ENCODE measurements around the gene ADAMTS9. TPM values are rescaled to one million over a fixed set of nuclear protein-coding genes. Genes with fewer than 3 reads are reported as not detected.

Gene ADAMTS9
- total and polyA plus RNA-seq, 4 donors: 21.8 to 74.5 (median 45.7) TPM

DNA sequence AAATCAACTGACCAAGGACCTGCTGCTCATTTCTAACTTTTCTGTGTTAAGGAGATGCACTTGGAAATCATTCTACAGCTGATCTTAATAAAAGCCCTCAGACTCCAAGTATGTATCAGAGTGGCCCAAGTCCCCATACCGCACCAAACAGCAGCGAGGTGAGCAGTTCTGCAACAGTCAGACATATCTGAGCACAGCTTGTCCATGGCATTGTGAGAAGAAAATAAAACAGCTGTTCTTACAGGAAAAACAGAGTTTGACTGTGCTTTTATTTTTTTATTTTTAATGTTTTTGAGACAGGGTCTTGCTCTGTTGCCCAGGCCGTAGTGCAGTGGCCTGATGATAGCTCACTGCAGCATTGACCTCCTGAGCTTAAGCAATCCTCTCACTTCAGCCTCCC lies 131.8 kb downstream of the ADAMTS9 start:
- Histone ChIP-seq H3K9me3 (ENCODE audit: control insufficient read depth, insufficient read depth, low read length) (no peaks in the 10 kb centered on the region), H3K4me1 (ENCODE audit: control insufficient read depth, insufficient read depth, low read length) (no peaks in the 10 kb centered on the region), H3K4me3 (ENCODE audit: low read depth, low read length) (no peak overlapping the region), H3K36me3 (ENCODE audit: control insufficient read depth, insufficient read depth, low read length) (peaks cover 5% of the 10 kb centered on the region), H3K27me3 (ENCODE audit: control insufficient read depth, insufficient read depth, low read length) (no peaks in the 10 kb centered on the region), H3K27ac (ENCODE audit: low read depth, low read length) (no peak overlapping the region)
- no peak for DNase-seq (ENCODE audit: low read depth in 4 of 6, low spot score in 6 of 6)
- WGBS (ENCODE audit: insufficient coverage): 92% methylated on average over 3 of the region's 3 CpGs

DNA sequence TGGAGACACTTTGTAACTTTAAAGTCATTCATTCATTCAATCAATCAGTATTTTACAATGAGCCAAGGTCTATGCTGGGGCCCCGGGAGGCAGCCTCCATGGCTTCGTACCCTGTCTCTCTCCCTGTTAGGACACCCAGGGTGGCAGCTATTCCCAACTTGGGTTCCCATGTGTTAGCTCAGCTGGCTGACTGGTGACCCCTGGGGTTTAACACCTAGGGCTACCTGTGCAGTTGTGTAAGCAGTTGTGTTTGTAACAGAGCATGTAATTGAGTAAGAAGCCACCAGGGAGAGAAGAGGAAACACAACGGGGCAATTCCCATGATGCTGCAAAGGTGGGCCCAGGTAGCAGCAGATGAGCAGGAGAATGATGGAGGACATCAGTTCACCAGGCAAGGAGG lies 132.4 kb downstream of the ADAMTS9 start:
- H3K4me1 ChIP-seq (ENCODE audit: control insufficient read depth, insufficient read depth, low read length): no peaks in the 10 kb centered on the region
- peaks cover 8% of the 10 kb centered on the region for H3K36me3 ChIP-seq (ENCODE audit: control insufficient read depth, insufficient read depth, low read length)
- H3K27ac ChIP-seq (ENCODE audit: low read depth, low read length): no peak overlapping the region
- no peak overlapping the region for H3K4me3 ChIP-seq (ENCODE audit: low read depth, low read length)
- no peaks in the 10 kb centered on the region for H3K9me3 ChIP-seq (ENCODE audit: control insufficient read depth, insufficient read depth, low read length)
- H3K27me3 ChIP-seq (ENCODE audit: control insufficient read depth, insufficient read depth, low read length): no peaks in the 10 kb centered on the region
- DNase-seq (ENCODE audit: low read depth in 4 of 6, low spot score in 6 of 6): no peak
- 87% methylated on average over 3 of the region's 3 CpGs for WGBS (ENCODE audit: insufficient coverage)

DNA sequence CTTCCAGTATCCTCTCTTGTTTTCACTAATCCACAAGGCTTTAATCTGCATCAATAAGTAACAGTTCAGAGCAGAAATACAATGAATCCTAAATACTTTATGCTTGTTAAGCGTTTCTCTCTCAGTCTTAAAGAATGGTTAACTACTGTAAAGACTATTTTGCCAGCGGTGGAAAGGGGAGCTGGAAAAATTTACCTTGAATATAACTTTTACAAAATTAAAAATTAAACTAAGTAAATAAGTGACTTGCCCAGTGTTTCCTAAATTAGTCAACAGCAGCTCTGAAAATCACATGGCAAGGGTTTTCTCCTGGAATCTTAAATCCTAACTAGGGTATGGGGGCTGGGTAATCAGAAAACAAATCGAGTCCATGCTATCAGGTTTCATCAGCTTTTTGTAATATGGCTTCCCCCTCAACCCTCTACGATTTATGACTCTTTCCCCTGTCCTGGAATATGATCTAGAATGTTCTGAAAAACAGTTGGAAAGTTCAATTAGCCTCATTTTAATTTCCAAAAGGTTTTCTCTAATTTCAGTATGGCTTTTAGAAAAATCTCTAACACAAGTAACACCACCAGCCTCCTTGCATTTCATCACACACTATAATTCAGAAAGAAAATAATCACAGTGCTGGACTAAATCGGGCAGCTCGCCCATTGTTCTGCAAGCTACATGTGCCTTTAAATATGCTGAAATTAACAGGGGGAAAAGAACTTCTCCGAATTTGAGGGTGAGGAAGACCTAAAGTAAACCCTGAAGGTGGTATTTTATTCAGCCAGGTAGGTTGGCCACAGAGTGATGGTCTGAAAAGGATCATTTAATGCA lies 133.5 kb downstream of the ADAMTS9 start:
- no peaks in the 10 kb centered on the region for H3K9me3 ChIP-seq (ENCODE audit: control insufficient read depth, insufficient read depth, low read length)
- 40% methylated on average over 1 of the region's 7 CpGs for WGBS (ENCODE audit: insufficient coverage)
- peaks cover 3% of the 10 kb centered on the region for H3K4me1 ChIP-seq (ENCODE audit: control insufficient read depth, insufficient read depth, low read length)
- H3K4me3 ChIP-seq (ENCODE audit: low read depth, low read length): no peak overlapping the region
- H3K36me3 ChIP-seq (ENCODE audit: control insufficient read depth, insufficient read depth, low read length): peaks cover 8% of the 10 kb centered on the region
- no peak for DNase-seq (ENCODE audit: low read depth in 4 of 6, low spot score in 6 of 6)
- no peaks in the 10 kb centered on the region for H3K27me3 ChIP-seq (ENCODE audit: control insufficient read depth, insufficient read depth, low read length)
- H3K27ac ChIP-seq (ENCODE audit: low read depth, low read length): no peak overlapping the region

DNA sequence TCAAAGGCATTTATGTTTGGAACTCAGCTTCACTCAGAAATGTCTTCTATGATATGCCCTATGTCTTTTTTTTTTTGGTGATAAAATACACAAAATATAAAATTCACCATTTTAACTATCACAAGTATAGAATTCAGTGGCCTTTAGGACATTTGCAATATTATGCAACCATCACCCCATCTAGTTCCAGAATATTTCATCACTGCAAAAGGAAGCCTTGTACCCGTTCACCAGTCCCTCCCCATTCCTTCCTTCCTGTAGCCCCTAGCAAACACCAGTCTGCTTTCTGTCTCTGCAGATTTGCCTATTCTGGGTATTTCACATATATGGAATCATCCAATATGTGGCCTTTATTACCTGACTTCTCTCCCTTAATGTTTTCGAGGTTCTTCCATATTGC lies 134.8 kb downstream of the ADAMTS9 start:
- peaks cover 8% of the 10 kb centered on the region for H3K36me3 ChIP-seq (ENCODE audit: control insufficient read depth, insufficient read depth, low read length)
- H3K4me1 ChIP-seq (ENCODE audit: control insufficient read depth, insufficient read depth, low read length): peaks cover 8% of the 10 kb centered on the region
- no peaks in the 10 kb centered on the region for H3K9me3 ChIP-seq (ENCODE audit: control insufficient read depth, insufficient read depth, low read length)
- H3K4me3 ChIP-seq (ENCODE audit: low read depth, low read length): no peak overlapping the region
- 82% methylated on average over 1 of the region's 2 CpGs for WGBS (ENCODE audit: insufficient coverage)
- no peak for DNase-seq (ENCODE audit: low read depth in 4 of 6, low spot score in 6 of 6)
- H3K27me3 ChIP-seq (ENCODE audit: control insufficient read depth, insufficient read depth, low read length): no peaks in the 10 kb centered on the region
- no peak overlapping the region for H3K27ac ChIP-seq (ENCODE audit: low read depth, low read length)

DNA sequence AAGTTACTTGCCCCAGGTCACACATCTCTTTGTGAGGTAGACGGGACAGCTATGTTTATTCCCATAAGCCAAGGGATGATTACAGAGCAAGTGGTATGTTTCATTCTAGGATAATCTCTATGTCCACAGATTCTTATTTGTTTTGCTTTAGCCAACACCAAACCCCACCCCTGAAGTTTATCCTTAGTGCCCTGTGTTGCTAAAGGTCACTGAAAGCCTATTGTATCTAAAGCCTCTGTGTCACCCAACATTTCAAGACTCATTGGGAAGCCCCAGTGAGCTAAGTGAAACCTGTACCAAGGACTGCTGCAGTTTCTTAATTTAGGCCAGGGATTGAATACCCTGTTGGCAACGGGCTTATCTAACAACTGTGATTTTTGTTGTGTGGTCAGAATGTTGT lies 135.6 kb downstream of the ADAMTS9 start:
- Histone ChIP-seq H3K4me1 (ENCODE audit: control insufficient read depth, insufficient read depth, low read length) (peaks cover 8% of the 10 kb centered on the region), H3K27me3 (ENCODE audit: control insufficient read depth, insufficient read depth, low read length) (no peaks in the 10 kb centered on the region), H3K27ac (ENCODE audit: low read depth, low read length) (no peak overlapping the region), H3K36me3 (ENCODE audit: control insufficient read depth, insufficient read depth, low read length) (peaks cover 8% of the 10 kb centered on the region), H3K9me3 (ENCODE audit: control insufficient read depth, insufficient read depth, low read length) (no peaks in the 10 kb centered on the region), H3K4me3 (ENCODE audit: low read depth, low read length) (no peak overlapping the region)
- WGBS (ENCODE audit: insufficient coverage): 80% methylated on average over 1 of the region's 2 CpGs
- no peak for DNase-seq (ENCODE audit: low read depth in 4 of 6, low spot score in 6 of 6)

DNA sequence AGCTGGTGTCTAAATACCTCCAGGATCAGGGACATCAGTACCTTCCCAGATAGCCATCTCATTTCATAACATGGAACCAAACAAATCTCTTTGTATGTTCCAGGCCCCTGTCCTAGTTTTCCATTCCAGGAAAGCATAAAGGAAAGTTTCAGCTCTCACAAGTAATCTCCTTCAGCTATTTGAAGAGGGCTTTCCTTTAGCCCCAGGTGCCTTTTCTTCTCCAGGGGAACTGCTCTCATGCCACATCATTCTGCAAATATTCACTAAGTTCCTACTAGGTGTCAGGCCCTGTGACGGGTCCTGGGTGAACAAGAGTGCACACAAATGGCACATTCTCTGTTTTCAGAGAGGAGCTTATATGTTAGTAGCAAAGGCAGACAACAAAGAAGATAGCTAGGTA lies 136.1 kb downstream of the ADAMTS9 start:
- H3K27ac ChIP-seq (ENCODE audit: low read depth, low read length): no peak overlapping the region
- DNase-seq (ENCODE audit: low read depth in 4 of 6, low spot score in 6 of 6): no peak
- peaks cover 11% of the 10 kb centered on the region for H3K4me1 ChIP-seq (ENCODE audit: control insufficient read depth, insufficient read depth, low read length)
- no peaks in the 10 kb centered on the region for H3K27me3 ChIP-seq (ENCODE audit: control insufficient read depth, insufficient read depth, low read length)
- no peak overlapping the region for H3K4me3 ChIP-seq (ENCODE audit: low read depth, low read length)
- H3K36me3 ChIP-seq (ENCODE audit: control insufficient read depth, insufficient read depth, low read length): peaks cover 10% of the 10 kb centered on the region
- WGBS (ENCODE audit: insufficient coverage): 100% methylated on average over 1 of the region's 1 CpG
- H3K9me3 ChIP-seq (ENCODE audit: control insufficient read depth, insufficient read depth, low read length): no peaks in the 10 kb centered on the region

DNA sequence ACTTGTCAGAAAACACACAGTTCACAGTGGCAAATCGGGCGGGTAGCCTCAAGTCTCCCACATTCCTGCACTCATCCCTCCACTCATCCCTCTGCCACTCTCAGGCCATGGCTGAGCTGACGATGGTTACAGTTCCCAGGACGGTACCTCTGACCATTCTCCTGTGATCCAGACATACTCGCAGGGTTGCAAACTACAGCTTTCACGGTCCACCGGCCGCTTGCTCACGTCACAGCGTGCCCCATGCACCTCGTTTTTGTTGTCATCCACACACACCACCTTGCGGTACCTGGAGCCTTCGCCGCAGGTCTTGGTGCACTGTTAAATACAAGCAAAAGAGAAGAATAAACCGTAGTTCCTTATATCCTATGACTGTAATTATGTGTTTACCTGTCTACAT lies 137.1 kb downstream of the ADAMTS9 start:
- peaks cover 12% of the 10 kb centered on the region for H3K4me1 ChIP-seq (ENCODE audit: control insufficient read depth, insufficient read depth, low read length)
- WGBS (ENCODE audit: insufficient coverage): 91% methylated on average over 12 of the region's 15 CpGs
- H3K27me3 ChIP-seq (ENCODE audit: control insufficient read depth, insufficient read depth, low read length): no peaks in the 10 kb centered on the region
- no peak for DNase-seq (ENCODE audit: low read depth in 4 of 6, low spot score in 6 of 6)
- H3K36me3 ChIP-seq (ENCODE audit: control insufficient read depth, insufficient read depth, low read length): peaks cover 13% of the 10 kb centered on the region
- no peaks in the 10 kb centered on the region for H3K9me3 ChIP-seq (ENCODE audit: control insufficient read depth, insufficient read depth, low read length)
- no peak overlapping the region for H3K4me3 ChIP-seq (ENCODE audit: low read depth, low read length)
- H3K27ac ChIP-seq (ENCODE audit: low read depth, low read length): no peak overlapping the region

DNA sequence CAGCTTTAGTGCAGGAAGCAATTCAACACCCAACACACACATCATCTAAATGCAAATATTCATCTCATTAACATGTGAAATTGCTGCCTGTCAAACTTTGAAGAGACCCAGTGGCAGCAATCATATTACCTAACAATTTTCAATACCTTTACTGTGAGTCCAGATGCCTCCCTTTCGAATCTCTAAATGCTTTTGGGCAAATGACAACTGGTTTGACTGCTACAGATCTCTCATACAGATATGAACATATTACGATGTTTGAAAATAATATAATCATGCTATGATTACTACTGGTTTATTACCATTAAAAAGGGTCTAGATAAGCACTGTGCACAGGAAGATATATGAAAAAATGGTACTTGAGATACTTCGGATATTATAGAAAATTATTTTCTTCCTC lies 137.9 kb downstream of the ADAMTS9 start:
- peaks cover 12% of the 10 kb centered on the region for H3K4me1 ChIP-seq (ENCODE audit: control insufficient read depth, insufficient read depth, low read length)
- no CpG with 5 or more reads among the region's 3 CpGs for WGBS (ENCODE audit: insufficient coverage)

DNA sequence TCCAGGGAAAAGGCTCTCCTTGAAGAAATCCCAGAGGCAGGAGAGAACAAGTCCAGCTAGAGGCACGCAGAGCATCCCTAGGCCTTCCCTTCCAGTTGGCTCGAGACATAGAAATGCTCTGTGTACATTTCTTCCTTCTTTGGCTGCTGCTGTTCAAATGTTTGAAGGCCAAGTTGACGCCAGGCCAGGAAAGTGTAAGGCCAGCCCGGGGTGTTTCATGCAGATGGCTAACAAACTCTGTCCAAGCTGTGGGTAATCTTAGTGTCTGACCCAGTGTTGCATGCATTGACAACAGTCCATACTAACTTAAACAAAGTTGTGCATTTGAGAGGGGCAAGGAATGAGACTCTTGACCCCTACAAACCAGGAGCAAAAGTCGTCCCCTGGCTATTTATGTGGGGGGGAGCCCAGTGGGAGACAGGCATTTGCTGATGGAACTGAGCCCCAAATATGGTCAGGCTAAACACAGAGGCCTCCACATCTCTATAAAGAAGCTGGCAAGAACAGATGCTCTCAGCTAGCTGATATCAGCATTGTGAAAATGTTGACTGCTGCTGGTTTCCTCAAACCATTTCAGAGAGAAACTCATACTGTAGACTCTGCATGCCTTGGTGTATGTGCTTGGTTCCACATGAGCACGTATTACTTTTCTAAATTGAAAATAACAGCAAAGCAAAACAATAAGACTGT lies 139.5 kb downstream of the ADAMTS9 start:
- WGBS (ENCODE audit: insufficient coverage): 35% methylated on average over 4 of the region's 6 CpGs
- H3K9me3 ChIP-seq (ENCODE audit: control insufficient read depth, insufficient read depth, low read length): no peaks in the 10 kb centered on the region
- no peaks in the 10 kb centered on the region for H3K27me3 ChIP-seq (ENCODE audit: control insufficient read depth, insufficient read depth, low read length)
- peak overlapping the region; percentile 72 for H3K27ac ChIP-seq (ENCODE audit: low read depth, low read length)
- peaks cover 9% of the 10 kb centered on the region for H3K36me3 ChIP-seq (ENCODE audit: control insufficient read depth, insufficient read depth, low read length)
- no peak overlapping the region for H3K4me3 ChIP-seq (ENCODE audit: low read depth, low read length)
- peaks cover 12% of the 10 kb centered on the region for H3K4me1 ChIP-seq (ENCODE audit: control insufficient read depth, insufficient read depth, low read length)
- DNase-seq (ENCODE audit: low read depth in 4 of 6, low spot score in 6 of 6): peak in 5 of 6 donors; percentile 27 to 88 (median 47)

More for the DNA sequence above, 137.9 kb downstream of the ADAMTS9 start:
- no peaks in the 10 kb centered on the region for H3K9me3 ChIP-seq (ENCODE audit: control insufficient read depth, insufficient read depth, low read length)
- H3K27me3 ChIP-seq (ENCODE audit: control insufficient read depth, insufficient read depth, low read length): no peaks in the 10 kb centered on the region
- no peak overlapping the region for H3K4me3 ChIP-seq (ENCODE audit: low read depth, low read length)
- peaks cover 9% of the 10 kb centered on the region for H3K36me3 ChIP-seq (ENCODE audit: control insufficient read depth, insufficient read depth, low read length)
- peak in 1 of 6 donors; percentile 40 for DNase-seq (ENCODE audit: low read depth in 4 of 6, low spot score in 6 of 6)
- H3K27ac ChIP-seq (ENCODE audit: low read depth, low read length): no peak overlapping the region

DNA sequence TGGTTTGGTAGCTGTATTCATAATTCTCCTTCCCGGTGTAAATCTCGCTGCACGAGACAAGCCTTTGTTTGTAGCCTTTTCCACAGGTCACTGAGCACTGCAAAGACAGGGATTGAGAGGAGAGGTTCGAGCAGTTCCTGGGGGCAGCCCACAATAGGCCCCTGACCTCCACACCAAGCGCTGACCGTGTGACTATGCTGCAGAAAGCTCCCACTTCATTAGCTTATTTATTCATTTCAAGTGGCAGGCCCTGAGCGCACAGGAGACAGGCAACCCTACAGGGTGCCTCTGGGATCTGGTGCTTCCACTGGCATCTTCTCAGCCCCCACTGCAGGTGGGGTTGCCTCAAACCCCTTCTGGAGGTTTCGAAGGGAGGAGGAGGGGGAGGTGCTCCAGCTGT lies 140.9 kb downstream of the ADAMTS9 start:
- no peaks in the 10 kb centered on the region for H3K27me3 ChIP-seq (ENCODE audit: control insufficient read depth, insufficient read depth, low read length)
- H3K36me3 ChIP-seq (ENCODE audit: control insufficient read depth, insufficient read depth, low read length): peaks cover 9% of the 10 kb centered on the region
- no peak overlapping the region for H3K4me3 ChIP-seq (ENCODE audit: low read depth, low read length)
- H3K4me1 ChIP-seq (ENCODE audit: control insufficient read depth, insufficient read depth, low read length): peaks cover 12% of the 10 kb centered on the region
- DNase-seq (ENCODE audit: low read depth in 4 of 6, low spot score in 6 of 6): no peak
- H3K9me3 ChIP-seq (ENCODE audit: control insufficient read depth, insufficient read depth, low read length): no peaks in the 10 kb centered on the region
- no peak overlapping the region for H3K27ac ChIP-seq (ENCODE audit: low read depth, low read length)
- 62% methylated on average over 7 of the region's 8 CpGs for WGBS (ENCODE audit: insufficient coverage)
